Breast epithelium (tissue), 3 donors: ENCODE data around the gene MICAL2.

Experiments used
- POLR2A ChIP-seq: fragments of 450-650 bp; IDR thresholded peaks from one replicate; pipeline ENCODE4 v1.6.1; 2016; ENCODE audit warnings: antibody characterized with exemption, mild to moderate bottlenecking, moderate library complexity
- TF ChIP-seq, protein P1 (sequence below), 3 donors: fragments of 450-650 bp; IDR thresholded peaks; one replicate each; pipeline ENCODE4 v1.5.1; 2016 to 2017; ENCODE audit warnings: antibody characterized with exemption in 3 of 3, mild to moderate bottlenecking in 3 of 3, moderate library complexity in 3 of 3

DNA sequence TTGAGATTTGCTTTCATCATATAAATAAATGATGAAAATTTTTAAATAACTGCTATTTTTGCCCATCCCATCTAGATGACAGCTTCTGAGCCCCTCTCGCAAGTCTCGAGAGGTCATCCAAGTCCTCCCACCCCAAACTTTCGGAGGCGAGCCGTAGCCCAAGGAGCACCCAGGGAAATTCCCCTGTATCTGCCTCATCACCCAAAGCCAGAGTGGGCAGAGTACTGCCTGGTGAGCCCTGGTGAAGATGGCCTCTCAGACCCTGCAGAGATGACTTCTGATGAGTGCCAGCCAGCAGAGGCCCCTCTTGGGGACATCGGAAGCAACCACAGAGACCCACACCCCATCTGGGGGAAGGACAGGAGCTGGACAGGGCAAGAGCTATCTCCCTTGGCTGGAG is 183.1 kb downstream of the MICAL2 start:
- TF ChIP-seq, protein P1, sequence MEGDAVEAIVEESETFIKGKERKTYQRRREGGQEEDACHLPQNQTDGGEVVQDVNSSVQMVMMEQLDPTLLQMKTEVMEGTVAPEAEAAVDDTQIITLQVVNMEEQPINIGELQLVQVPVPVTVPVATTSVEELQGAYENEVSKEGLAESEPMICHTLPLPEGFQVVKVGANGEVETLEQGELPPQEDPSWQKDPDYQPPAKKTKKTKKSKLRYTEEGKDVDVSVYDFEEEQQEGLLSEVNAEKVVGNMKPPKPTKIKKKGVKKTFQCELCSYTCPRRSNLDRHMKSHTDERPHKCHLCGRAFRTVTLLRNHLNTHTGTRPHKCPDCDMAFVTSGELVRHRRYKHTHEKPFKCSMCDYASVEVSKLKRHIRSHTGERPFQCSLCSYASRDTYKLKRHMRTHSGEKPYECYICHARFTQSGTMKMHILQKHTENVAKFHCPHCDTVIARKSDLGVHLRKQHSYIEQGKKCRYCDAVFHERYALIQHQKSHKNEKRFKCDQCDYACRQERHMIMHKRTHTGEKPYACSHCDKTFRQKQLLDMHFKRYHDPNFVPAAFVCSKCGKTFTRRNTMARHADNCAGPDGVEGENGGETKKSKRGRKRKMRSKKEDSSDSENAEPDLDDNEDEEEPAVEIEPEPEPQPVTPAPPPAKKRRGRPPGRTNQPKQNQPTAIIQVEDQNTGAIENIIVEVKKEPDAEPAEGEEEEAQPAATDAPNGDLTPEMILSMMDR (IDR thresholded peaks at IDR 0.05), result no peak
- TF ChIP-seq POLR2A, result no peak
